Endodermal cell (in vitro differentiated cells): ENCODE results near the gene GAPDH. TPM values are rescaled to one million over a fixed set of nuclear protein-coding genes. Genes with fewer than 3 reads are reported as not detected.
"Not testable (repeated sequence)": the region's sequence is repeated elsewhere in the genome, so short reads cannot be mapped to it uniquely, and the experiment has no call there.

Experiments
- DNase-seq: peaks from one replicate; pipeline ENCODE4 v3.0.0-alpha.2; 2017
- H3K27ac ChIP-seq: 2 replicates; pipeline ENCODE4 v1.5.1; 2013; ENCODE audit warnings: mild to moderate bottlenecking, low read depth, low read length, moderate library complexity
- H3K27me3 ChIP-seq: 2 replicates; pipeline ENCODE4 v1.6.1; 2013; ENCODE audit warnings: mild to moderate bottlenecking, low read length, moderate library complexity; ENCODE audit not compliant: insufficient read depth, control insufficient read depth, poor library complexity, severe bottlenecking
- H3K36me3 ChIP-seq: 2 replicates; pipeline ENCODE4 v1.7.0; 2013; ENCODE audit warnings: mild to moderate bottlenecking, low read length, moderate library complexity; ENCODE audit not compliant: control insufficient read depth, insufficient read depth
- H3K4me1 ChIP-seq: one replicate; pipeline ENCODE4 v1.7.0; 2013; ENCODE audit warnings: low read length; ENCODE audit not compliant: control insufficient read depth, insufficient read depth
- H3K4me3 ChIP-seq: 2 replicates; pipeline ENCODE4 v1.5.1; 2013; ENCODE audit warnings: mild to moderate bottlenecking, low read length, moderate library complexity
- H3K9ac ChIP-seq: 2 replicates; pipeline ENCODE4 v1.6.1; 2013; ENCODE audit warnings: mild to moderate bottlenecking, low read length, moderate library complexity; ENCODE audit not compliant: poor library complexity, severe bottlenecking; ENCODE audit errors: extremely low read depth
- H3K9me3 ChIP-seq: 2 replicates; pipeline ENCODE4 v1.6.1; 2013; ENCODE audit warnings: mild to moderate bottlenecking, low read length, moderate library complexity; ENCODE audit not compliant: control insufficient read depth
- H3K27ac Mint-ChIP-seq: 2 replicates; pipeline ENCODE4 v1.8.0; 2020; ENCODE audit warnings: mixed read lengths
- H3K27me3 Mint-ChIP-seq: 2 replicates; pipeline ENCODE4 v1.8.0; 2021; ENCODE audit warnings: mild to moderate bottlenecking, mixed read lengths; ENCODE audit not compliant: insufficient read depth
- H3K36me3 Mint-ChIP-seq: 2 replicates; pipeline ENCODE4 v1.8.0; 2020; ENCODE audit warnings: low read depth, mixed read lengths
- H3K4me1 Mint-ChIP-seq: 2 replicates; pipeline ENCODE4 v1.8.0; 2020; ENCODE audit warnings: mixed read lengths
- H3K4me3 Mint-ChIP-seq: 2 replicates; pipeline ENCODE4 v1.8.0; 2020; ENCODE audit warnings: mild to moderate bottlenecking, moderate library complexity, mixed read lengths
- H3K9me3 Mint-ChIP-seq: 2 replicates; pipeline ENCODE4 v1.8.0; 2020; ENCODE audit warnings: mild to moderate bottlenecking, mixed read lengths
- WGBS, 2 experiments: methylation state at CpG; one replicate each; pipeline versions ENCODE4 v1.1.5 to v1.1.7; 2013; ENCODE audit warnings: missing lambda C conversion rate in 2 of 2, mixed read lengths in 1 of 2; ENCODE audit not compliant: insufficient coverage in 1 of 2, insufficient read length in 1 of 2; 5-methylcytosine and 5-hydroxymethylcytosine counted together
- total RNA-seq, 2 donors: library from RNA; stranded (reverse); fragmentation: NEBNext Ultra II Directional in 1 of 2; extraction: Animal tissue kit (Norgen Biotek cat#: 25700) in 1 of 2; gene quantifications; 2 replicates in 1 of 2; 3 replicates in 1 of 2; pipeline ENCODE4 v1.2.1, GENCODE V29; 2021
- TF ChIP-seq, protein P1 (sequence below): fragments of 200-600 bp; sonication (generic); conservative IDR thresholded peaks from 2 replicates; pipeline ENCODE4 v1.5.0; 2021; ENCODE audit warnings: antibody characterized with exemption, mild to moderate bottlenecking

Gene GAPDH
- total RNA-seq, 2 donors from 2014 or later = 2,848 to 5,273 TPM

DNA sequence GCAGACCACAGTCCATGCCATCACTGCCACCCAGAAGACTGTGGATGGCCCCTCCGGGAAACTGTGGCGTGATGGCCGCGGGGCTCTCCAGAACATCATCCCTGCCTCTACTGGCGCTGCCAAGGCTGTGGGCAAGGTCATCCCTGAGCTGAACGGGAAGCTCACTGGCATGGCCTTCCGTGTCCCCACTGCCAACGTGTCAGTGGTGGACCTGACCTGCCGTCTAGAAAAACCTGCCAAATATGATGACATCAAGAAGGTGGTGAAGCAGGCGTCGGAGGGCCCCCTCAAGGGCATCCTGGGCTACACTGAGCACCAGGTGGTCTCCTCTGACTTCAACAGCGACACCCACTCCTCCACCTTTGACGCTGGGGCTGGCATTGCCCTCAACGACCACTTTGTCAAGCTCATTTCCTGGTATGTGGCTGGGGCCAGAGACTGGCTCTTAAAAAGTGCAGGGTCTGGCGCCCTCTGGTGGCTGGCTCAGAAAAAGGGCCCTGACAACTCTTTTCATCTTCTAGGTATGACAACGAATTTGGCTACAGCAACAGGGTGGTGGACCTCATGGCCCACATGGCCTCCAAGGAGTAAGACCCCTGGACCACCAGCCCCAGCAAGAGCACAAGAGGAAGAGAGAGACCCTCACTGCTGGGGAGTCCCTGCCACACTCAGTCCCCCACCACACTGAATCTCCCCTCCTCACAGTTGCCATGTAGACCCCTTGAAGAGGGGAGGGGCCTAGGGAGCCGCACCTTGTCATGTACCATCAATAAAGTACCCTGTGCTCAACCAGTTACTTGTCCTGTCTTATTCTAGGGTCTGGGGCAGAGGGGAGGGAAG, 3.5 kb downstream of the GAPDH start:
- not testable (repeated sequence) for H3K4me3 ChIP-seq

DNA sequence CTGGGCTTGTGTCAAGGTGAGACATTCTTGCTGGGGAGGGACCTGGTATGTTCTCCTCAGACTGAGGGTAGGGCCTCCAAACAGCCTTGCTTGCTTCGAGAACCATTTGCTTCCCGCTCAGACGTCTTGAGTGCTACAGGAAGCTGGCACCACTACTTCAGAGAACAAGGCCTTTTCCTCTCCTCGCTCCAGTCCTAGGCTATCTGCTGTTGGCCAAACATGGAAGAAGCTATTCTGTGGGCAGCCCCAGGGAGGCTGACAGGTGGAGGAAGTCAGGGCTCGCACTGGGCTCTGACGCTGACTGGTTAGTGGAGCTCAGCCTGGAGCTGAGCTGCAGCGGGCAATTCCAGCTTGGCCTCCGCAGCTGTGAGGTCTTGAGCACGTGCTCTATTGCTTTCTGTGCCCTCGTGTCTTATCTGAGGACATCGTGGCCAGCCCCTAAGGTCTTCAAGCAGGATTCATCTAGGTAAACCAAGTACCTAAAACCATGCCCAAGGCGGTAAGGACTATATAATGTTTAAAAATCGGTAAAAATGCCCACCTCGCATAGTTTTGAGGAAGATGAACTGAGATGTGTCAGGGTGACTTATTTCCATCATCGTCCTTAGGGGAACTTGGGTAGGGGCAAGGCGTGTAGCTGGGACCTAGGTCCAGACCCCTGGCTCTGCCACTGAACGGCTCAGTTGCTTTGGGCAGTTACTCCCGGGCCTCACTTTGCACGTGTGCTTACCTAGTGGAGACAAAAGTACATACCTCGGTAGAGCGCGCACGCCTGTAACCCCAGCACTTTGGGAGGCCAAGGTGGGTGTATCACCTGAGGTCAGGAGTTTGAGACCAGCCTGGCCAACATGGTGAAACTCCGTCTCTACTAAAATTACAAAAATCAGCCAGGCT, 4.3 kb downstream of the GAPDH start:
- Histone ChIP-seq H3K4me1 (peaks cover 18% of the 10 kb centered on the region), H3K4me3 (no peak overlapping the region), H3K27ac (no peak overlapping the region), H3K9ac (no peak overlapping the region), H3K36me3 (peaks cover 52% of the 10 kb centered on the region), H3K9me3 (no peaks in the 10 kb centered on the region), H3K27me3 (no peaks in the 10 kb centered on the region)
- peak; percentile 84 for DNase-seq
- H3K4me1 Mint-ChIP-seq = peaks cover 45% of the 10 kb centered on the region
- H3K4me3 Mint-ChIP-seq = no peak overlapping the region
- WGBS, 2 experiments = 87 to 90% methylated on average over 17 to 24 of the region's 24 CpGs
- H3K27me3 Mint-ChIP-seq = no peaks in the 10 kb centered on the region
- H3K9me3 Mint-ChIP-seq = peaks cover 2% of the 10 kb centered on the region
- peak overlapping the region; percentile 99 for H3K27ac Mint-ChIP-seq
- TF ChIP-seq, protein P1, sequence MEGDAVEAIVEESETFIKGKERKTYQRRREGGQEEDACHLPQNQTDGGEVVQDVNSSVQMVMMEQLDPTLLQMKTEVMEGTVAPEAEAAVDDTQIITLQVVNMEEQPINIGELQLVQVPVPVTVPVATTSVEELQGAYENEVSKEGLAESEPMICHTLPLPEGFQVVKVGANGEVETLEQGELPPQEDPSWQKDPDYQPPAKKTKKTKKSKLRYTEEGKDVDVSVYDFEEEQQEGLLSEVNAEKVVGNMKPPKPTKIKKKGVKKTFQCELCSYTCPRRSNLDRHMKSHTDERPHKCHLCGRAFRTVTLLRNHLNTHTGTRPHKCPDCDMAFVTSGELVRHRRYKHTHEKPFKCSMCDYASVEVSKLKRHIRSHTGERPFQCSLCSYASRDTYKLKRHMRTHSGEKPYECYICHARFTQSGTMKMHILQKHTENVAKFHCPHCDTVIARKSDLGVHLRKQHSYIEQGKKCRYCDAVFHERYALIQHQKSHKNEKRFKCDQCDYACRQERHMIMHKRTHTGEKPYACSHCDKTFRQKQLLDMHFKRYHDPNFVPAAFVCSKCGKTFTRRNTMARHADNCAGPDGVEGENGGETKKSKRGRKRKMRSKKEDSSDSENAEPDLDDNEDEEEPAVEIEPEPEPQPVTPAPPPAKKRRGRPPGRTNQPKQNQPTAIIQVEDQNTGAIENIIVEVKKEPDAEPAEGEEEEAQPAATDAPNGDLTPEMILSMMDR = no peak
- H3K36me3 Mint-ChIP-seq = peaks cover 60% of the 10 kb centered on the region

More for the DNA sequence above, 3.5 kb downstream of the GAPDH start:
- DNase-seq = peak; percentile 96
- Mint-ChIP-seq H3K27ac (peak overlapping the region; percentile 99), H3K4me3 (peak overlapping the region; percentile 96), H3K4me1 (peaks cover 49% of the 10 kb centered on the region), H3K36me3 (peaks cover 54% of the 10 kb centered on the region)
- H3K4me1 ChIP-seq = peaks cover 18% of the 10 kb centered on the region
- TF ChIP-seq, protein P1 = peak; percentile 100
- not testable (repeated sequence) for H3K9me3 ChIP-seq, H3K9me3 Mint-ChIP-seq, H3K27ac ChIP-seq, H3K9ac ChIP-seq, H3K27me3 Mint-ChIP-seq, H3K27me3 ChIP-seq
- peaks cover 51% of the 10 kb centered on the region for H3K36me3 ChIP-seq
- 72 to 95% methylated on average over 10 to 16 of the region's 17 CpGs for WGBS, 2 experiments

DNA sequence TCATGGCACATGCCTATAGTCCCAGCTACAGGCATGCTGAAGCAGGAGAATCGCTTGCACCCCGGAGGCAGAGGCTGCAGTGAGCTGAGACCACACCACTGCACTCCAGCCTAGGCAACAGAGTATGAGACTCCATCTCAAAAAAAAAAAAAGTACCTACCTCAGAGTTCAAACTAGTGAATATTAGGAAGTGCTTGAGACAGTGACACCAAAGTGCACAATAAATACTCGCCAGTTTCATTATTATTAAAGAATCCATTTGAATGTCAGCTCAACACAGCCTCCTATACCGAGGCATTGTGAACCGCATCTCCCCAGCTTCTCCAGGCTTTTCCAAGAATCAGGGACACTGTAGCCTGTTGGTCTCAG, 5.0 kb downstream of the GAPDH start:
- WGBS, 2 experiments = 93% methylated on average over 4 to 5 of the region's 5 CpGs
- Mint-ChIP-seq H3K9me3 (peaks cover 2% of the 10 kb centered on the region), H3K36me3 (peaks cover 65% of the 10 kb centered on the region), H3K27ac (peak overlapping the region; percentile 10), H3K4me1 (peaks cover 45% of the 10 kb centered on the region), H3K27me3 (no peaks in the 10 kb centered on the region), H3K4me3 (no peak overlapping the region)
- TF ChIP-seq, protein P1 = no peak
- H3K27me3 ChIP-seq = no peaks in the 10 kb centered on the region
- peaks cover 18% of the 10 kb centered on the region for H3K4me1 ChIP-seq
- no peaks in the 10 kb centered on the region for H3K9me3 ChIP-seq
- H3K27ac ChIP-seq = no peak overlapping the region
- H3K4me3 ChIP-seq = no peak overlapping the region
- peaks cover 54% of the 10 kb centered on the region for H3K36me3 ChIP-seq
- H3K9ac ChIP-seq = no peak overlapping the region
- no peak for DNase-seq
